ENCODE results near the gene GJC1. TPM values are rescaled to one million over a fixed set of nuclear protein-coding genes. Genes with fewer than 3 reads are reported as not detected.

Gene GJC1
- total and polyA plus RNA-seq, 2 donors (not counting 3 experiments of a cell fraction or from before 2014, with no cell fraction given): 13.8 to 39.7 TPM

- H3K79me2 ChIP-seq (ENCODE audit: control insufficient read depth, insufficient read depth, low read length): no peaks in the 10 kb centered on the region
- H3K36me3 ChIP-seq (ENCODE audit: control insufficient read depth in 2 of 2, extremely low read depth in 1 of 2, insufficient read depth in 2 of 2, low read length in 2 of 2): no peaks in the 10 kb centered on the region
- H3K4me1 ChIP-seq (ENCODE audit: control insufficient read depth, extremely low read depth, insufficient read depth, low read length): no peaks in the 10 kb centered on the region
- DNase-seq (ENCODE audit: low read depth, low spot score) (no peak), FAIRE-seq (no peak)
- H2AFZ ChIP-seq (ENCODE audit: low read depth, low read length): no peak overlapping the region
- dilution Hi-C loops (cut with MboI; ENCODE audit: extremely low pct_ligation_motif_present, low sequenced_read_pairs) (no loop called here), intact Hi-C loops (cut with micrococcal nuclease) (no loop called here)
- H3K4me3 ChIP-seq (replicated peaks in 1 of 3; ENCODE audit: insufficient read depth in 1 of 3, low read depth in 1 of 3, low read length in 3 of 3): no peak overlapping the region
- POLR2A ChIA-PET: interaction anchor here (0.7 kb wide), 1 partner anchor 83 kb away, joined by 3 read pairs; no protein-coding TSS in a partner anchor
- H3K27ac ChIP-seq (ENCODE audit: insufficient read depth, low read depth, low read length): no peak overlapping the region
- H3K9me3 ChIP-seq (replicated peaks; ENCODE audit: control insufficient read depth, insufficient read depth, low read length): no peaks in the 10 kb centered on the region
- H4K20me1 ChIP-seq (replicated peaks; ENCODE audit: control insufficient read depth, extremely low read depth, insufficient read depth, low read length): no peaks in the 10 kb centered on the region
- no peaks in the 10 kb centered on the region for H3K27me3 ChIP-seq (ENCODE audit: control insufficient read depth in 2 of 2, insufficient read depth in 2 of 2, low read length in 2 of 2)
- TF ChIP-seq POLR2A (IDR thresholded peaks at IDR 0.05; ENCODE audit: low read depth, low read length) (no peak), FOS (IDR thresholded peaks at IDR 0.05; ENCODE audit: borderline replicate concordance, insufficient read depth, low read length) (no peak), POLR2AphosphoS5 (IDR thresholded peaks at IDR 0.05; ENCODE audit: insufficient read depth, low read depth, low read length) (no peak), GATA2 (IDR thresholded peaks at IDR 0.05; ENCODE audit: insufficient read depth, insufficient read length, low read depth, low read length) (no peak)
- TF ChIP-seq, protein P1, sequence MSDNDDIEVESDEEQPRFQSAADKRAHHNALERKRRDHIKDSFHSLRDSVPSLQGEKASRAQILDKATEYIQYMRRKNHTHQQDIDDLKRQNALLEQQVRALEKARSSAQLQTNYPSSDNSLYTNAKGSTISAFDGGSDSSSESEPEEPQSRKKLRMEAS (IDR thresholded peaks at IDR 0.05; ENCODE audit: insufficient read depth, insufficient read length): no peak
- CTCF ChIA-PET: interaction anchor here (1.0 to 2.5 kb wide), 4 partner anchors 10 to 59 kb away, joined by 3 to 7 read pairs (median 4); partner anchors contain the start of gene HIGD1B
- no peaks in the 10 kb centered on the region for H3K9me1 ChIP-seq (replicated peaks; ENCODE audit: control insufficient read depth, extremely low read depth, insufficient read depth, low read length)
- no peak overlapping the region for H3K4me2 ChIP-seq (ENCODE audit: insufficient read depth, low read length)
- BruUV-seq (replicated peaks): no TSS peak
- no peak overlapping the region for H3K9ac ChIP-seq (replicated peaks; ENCODE audit: extremely low read depth, insufficient read depth, low read length)
Measured at GRCh38 chr17:44837196-44837595, 7.1 kb upstream of the GJC1 start.

- H3K9ac ChIP-seq (replicated peaks; ENCODE audit: extremely low read depth, insufficient read depth, low read length): no peak overlapping the region
- peaks cover 17% of the 10 kb centered on the region for H3K79me2 ChIP-seq (ENCODE audit: control insufficient read depth, insufficient read depth, low read length)
- intact Hi-C loops (cut with micrococcal nuclease) (no loop called here), dilution Hi-C loops (cut with MboI; ENCODE audit: extremely low pct_ligation_motif_present, low sequenced_read_pairs) (no loop called here)
- no peak for DNase-seq (ENCODE audit: low read depth, low spot score)
- H4K20me1 ChIP-seq (replicated peaks; ENCODE audit: control insufficient read depth, extremely low read depth, insufficient read depth, low read length): no peaks in the 10 kb centered on the region
- no peak overlapping the region for H2AFZ ChIP-seq (ENCODE audit: low read depth, low read length)
- H3K4me2 ChIP-seq (ENCODE audit: insufficient read depth, low read length): no peak overlapping the region
- POLR2A ChIA-PET: no interaction called here
- TF ChIP-seq, protein P1 (IDR thresholded peaks at IDR 0.05; ENCODE audit: insufficient read depth, insufficient read length): no peak
- H3K9me1 ChIP-seq (replicated peaks; ENCODE audit: control insufficient read depth, extremely low read depth, insufficient read depth, low read length): no peaks in the 10 kb centered on the region
- no peaks in the 10 kb centered on the region for H3K36me3 ChIP-seq (ENCODE audit: control insufficient read depth in 2 of 2, extremely low read depth in 1 of 2, insufficient read depth in 2 of 2, low read length in 2 of 2)
- CTCF ChIA-PET: interaction anchor here (1.0 to 6.8 kb wide), 10 partner anchors 10 to 60 kb away, joined by 3 to 78 read pairs (median 4); no protein-coding TSS in a partner anchor
- no peak for FAIRE-seq
- H3K9me3 ChIP-seq (replicated peaks; ENCODE audit: control insufficient read depth, insufficient read depth, low read length): no peaks in the 10 kb centered on the region
- H3K27ac ChIP-seq (ENCODE audit: insufficient read depth, low read depth, low read length): no peak overlapping the region
- no peaks in the 10 kb centered on the region for H3K27me3 ChIP-seq (ENCODE audit: control insufficient read depth in 2 of 2, insufficient read depth in 2 of 2, low read length in 2 of 2)
- H3K4me3 ChIP-seq (replicated peaks in 1 of 3; ENCODE audit: insufficient read depth in 1 of 3, low read depth in 1 of 3, low read length in 3 of 3): no peak overlapping the region
- BruUV-seq (replicated peaks): no TSS peak
- peaks cover 7% of the 10 kb centered on the region for H3K4me1 ChIP-seq (ENCODE audit: control insufficient read depth, extremely low read depth, insufficient read depth, low read length)
Measured at GRCh38 chr17:44832805-44833204, 2.7 kb upstream of the GJC1 start.
